ENCODE measurements around the gene TUBGCP3.
"Not testable (repeated sequence)": the region's sequence is repeated elsewhere in the genome, so short reads cannot be mapped to it uniquely, and the experiment has no call there.

The TUBGCP3 gene

GRCh38 chr13:112554214-112554850 lies 33.6 kb downstream of the TUBGCP3 start:
- no peak overlapping the region for H3K27ac ChIP-seq (ENCODE audit: low read length)
- H3K27me3 ChIP-seq (ENCODE audit: control insufficient read depth, insufficient read depth, low read length) = no peaks in the 10 kb centered on the region
- no peaks in the 10 kb centered on the region for H3K9me3 ChIP-seq (ENCODE audit: control insufficient read depth, low read depth, low read length)
- H3K9ac ChIP-seq (ENCODE audit: low read length) = no peak overlapping the region
- peaks cover 58% of the 10 kb centered on the region for H3K36me3 ChIP-seq (ENCODE audit: control insufficient read depth, low read depth, low read length)
- H3K4me1 ChIP-seq (ENCODE audit: control insufficient read depth, low read depth, low read length) = no peaks in the 10 kb centered on the region
- no peak overlapping the region for H3K4me3 ChIP-seq (ENCODE audit: low read length)

DNA sequence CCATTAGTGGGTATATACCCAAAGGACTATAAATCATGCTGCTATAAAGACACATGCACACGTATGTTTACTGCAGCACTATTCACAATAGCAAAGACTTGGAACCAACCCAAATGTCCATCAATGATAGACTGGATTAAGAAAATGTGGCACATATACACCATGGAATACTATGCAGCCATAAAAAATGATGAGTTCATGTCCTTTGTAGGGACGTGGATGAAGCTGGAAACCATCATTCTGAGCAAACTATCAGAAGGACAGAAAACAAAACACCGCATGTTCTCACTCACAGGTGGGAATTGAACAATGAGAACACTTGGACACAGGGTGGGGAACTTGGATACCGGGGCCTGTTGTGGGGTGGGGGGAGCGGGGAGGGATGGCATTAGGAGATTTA lies 39.0 kb downstream of the TUBGCP3 start:
- not testable (repeated sequence) for H3K27me3 ChIP-seq (ENCODE audit: control insufficient read depth, insufficient read depth, low read length); H3K4me3 ChIP-seq (ENCODE audit: low read length); H3K4me1 ChIP-seq (ENCODE audit: control insufficient read depth, low read depth, low read length); H3K27ac ChIP-seq (ENCODE audit: low read length); H3K9me3 ChIP-seq (ENCODE audit: control insufficient read depth, low read depth, low read length); H3K9ac ChIP-seq (ENCODE audit: low read length)
- peaks cover 49% of the 10 kb centered on the region for H3K36me3 ChIP-seq (ENCODE audit: control insufficient read depth, low read depth, low read length)

DNA sequence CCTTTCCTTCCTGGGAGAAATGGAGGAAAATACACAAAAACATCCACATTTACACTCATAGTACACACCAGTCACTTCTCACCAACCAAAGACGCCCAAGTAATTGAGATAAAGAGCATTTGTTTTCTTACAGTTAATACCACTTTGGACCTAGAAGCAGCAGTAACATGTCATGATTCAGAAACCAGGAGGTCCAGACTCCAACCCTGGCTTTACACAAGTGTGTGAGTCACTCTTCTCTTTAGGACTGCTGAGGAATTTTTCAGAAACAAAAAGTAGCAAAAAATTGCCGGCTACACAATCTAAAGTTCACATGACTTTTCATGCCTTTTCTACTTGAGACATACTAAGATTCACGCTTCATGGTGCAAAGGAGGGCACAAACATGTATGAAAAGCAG lies 42.1 kb downstream of the TUBGCP3 start:
- H3K9me3 ChIP-seq (ENCODE audit: control insufficient read depth, low read depth, low read length) = no peaks in the 10 kb centered on the region
- H3K27ac ChIP-seq (ENCODE audit: low read length) = no peak overlapping the region
- H3K27me3 ChIP-seq (ENCODE audit: control insufficient read depth, insufficient read depth, low read length) = no peaks in the 10 kb centered on the region
- H3K4me1 ChIP-seq (ENCODE audit: control insufficient read depth, low read depth, low read length) = no peaks in the 10 kb centered on the region
- H3K9ac ChIP-seq (ENCODE audit: low read length) = no peak overlapping the region
- peaks cover 31% of the 10 kb centered on the region for H3K36me3 ChIP-seq (ENCODE audit: control insufficient read depth, low read depth, low read length)
- H3K4me3 ChIP-seq (ENCODE audit: low read length) = no peak overlapping the region

DNA sequence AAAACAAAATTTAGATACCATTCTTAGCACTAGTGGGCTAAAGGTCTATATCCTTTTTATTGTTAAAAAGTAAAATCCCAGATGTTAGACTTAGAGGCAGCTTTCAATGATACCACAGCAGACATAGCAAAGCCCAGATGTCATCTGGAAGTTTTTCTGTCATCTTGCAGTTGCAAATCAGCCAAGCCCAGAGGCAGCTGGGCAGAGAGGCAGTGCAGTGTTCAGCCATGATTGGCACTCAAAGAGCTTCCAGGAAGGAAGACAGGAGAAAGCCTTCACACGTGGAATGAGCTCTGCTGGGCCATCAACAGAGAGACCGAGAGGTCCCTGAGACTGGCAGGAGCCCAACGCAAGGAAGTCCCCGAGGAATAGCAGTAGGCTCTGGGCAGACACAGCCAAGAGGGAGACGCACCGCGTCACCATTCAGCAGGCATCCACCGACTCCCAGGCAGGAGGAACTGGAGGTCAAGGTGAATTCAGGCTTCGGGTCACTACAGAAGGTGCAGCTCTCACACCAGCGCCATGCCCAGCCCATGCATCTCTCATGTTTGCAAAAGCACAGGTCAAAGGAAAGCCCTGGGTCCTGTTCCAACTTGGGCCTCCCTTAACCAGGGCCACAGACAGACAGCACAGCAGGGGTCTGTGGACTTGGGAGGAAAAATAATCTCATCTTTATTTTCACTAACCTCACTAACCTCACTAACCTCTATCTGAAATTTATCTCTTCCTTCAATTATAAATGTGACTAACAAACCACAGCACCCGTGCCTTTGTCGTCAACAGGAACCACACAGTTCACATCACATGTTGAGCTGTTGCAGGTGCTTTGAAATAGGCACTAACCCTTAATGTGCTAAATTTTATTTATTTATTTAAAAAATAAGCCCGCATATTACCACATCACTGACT lies 54.9 kb downstream of the TUBGCP3 start:
- Histone ChIP-seq H3K27me3 (ENCODE audit: control insufficient read depth, insufficient read depth, low read length) (no peaks in the 10 kb centered on the region), H3K4me1 (ENCODE audit: control insufficient read depth, low read depth, low read length) (no peaks in the 10 kb centered on the region), H3K36me3 (ENCODE audit: control insufficient read depth, low read depth, low read length) (peaks cover 3% of the 10 kb centered on the region), H3K9me3 (ENCODE audit: control insufficient read depth, low read depth, low read length) (no peaks in the 10 kb centered on the region), H3K4me3 (ENCODE audit: low read length) (no peak overlapping the region), H3K27ac (ENCODE audit: low read length) (no peak overlapping the region), H3K9ac (ENCODE audit: low read length) (no peak overlapping the region)

DNA sequence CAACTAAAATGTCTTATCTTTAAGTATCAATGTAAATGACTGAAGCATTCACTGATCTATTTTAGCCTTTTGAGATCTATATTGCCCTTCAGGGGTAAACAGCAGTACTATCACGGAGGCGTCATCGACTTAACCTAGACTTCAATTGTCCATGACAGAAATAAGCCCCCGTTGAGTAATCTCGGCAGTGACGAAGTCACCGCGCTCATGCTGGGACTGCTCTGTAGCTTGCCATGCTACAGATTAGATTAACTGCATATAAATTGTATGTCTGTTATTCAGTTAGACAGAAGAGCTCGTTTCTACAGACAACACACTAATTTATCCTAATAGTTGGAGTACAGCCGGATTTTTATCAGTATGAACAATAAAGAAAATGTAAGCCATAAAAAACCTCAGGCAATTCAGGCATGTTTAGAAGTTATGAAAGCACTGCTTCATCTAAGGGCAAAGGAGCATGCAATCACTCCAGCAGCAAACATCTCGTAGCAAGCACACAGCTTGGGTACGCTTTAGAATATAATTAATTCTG lies 56.6 kb downstream of the TUBGCP3 start:
- no peaks in the 10 kb centered on the region for H3K4me1 ChIP-seq (ENCODE audit: control insufficient read depth, low read depth, low read length)
- no peak overlapping the region for H3K27ac ChIP-seq (ENCODE audit: low read length)
- H3K36me3 ChIP-seq (ENCODE audit: control insufficient read depth, low read depth, low read length) = peaks cover 8% of the 10 kb centered on the region
- H3K27me3 ChIP-seq (ENCODE audit: control insufficient read depth, insufficient read depth, low read length) = no peaks in the 10 kb centered on the region
- H3K9me3 ChIP-seq (ENCODE audit: control insufficient read depth, low read depth, low read length) = no peaks in the 10 kb centered on the region
- no peak overlapping the region for H3K4me3 ChIP-seq (ENCODE audit: low read length)
- no peak overlapping the region for H3K9ac ChIP-seq (ENCODE audit: low read length)

- no peak overlapping the region for H3K27ac ChIP-seq (ENCODE audit: low read length)
- no peaks in the 10 kb centered on the region for H3K9me3 ChIP-seq (ENCODE audit: control insufficient read depth, low read depth, low read length)
- H3K4me1 ChIP-seq (ENCODE audit: control insufficient read depth, low read depth, low read length) = no peaks in the 10 kb centered on the region
- peaks cover 11% of the 10 kb centered on the region for H3K36me3 ChIP-seq (ENCODE audit: control insufficient read depth, low read depth, low read length)
- no peak overlapping the region for H3K9ac ChIP-seq (ENCODE audit: low read length)
- no peak overlapping the region for H3K4me3 ChIP-seq (ENCODE audit: low read length)
- no peaks in the 10 kb centered on the region for H3K27me3 ChIP-seq (ENCODE audit: control insufficient read depth, insufficient read depth, low read length)
Measured at GRCh38 chr13:112530861-112531260, 57.1 kb downstream of the TUBGCP3 start.

- peaks cover 8% of the 10 kb centered on the region for H3K36me3 ChIP-seq (ENCODE audit: control insufficient read depth, low read depth, low read length)
- H3K4me3 ChIP-seq (ENCODE audit: low read length) = no peak overlapping the region
- no peaks in the 10 kb centered on the region for H3K27me3 ChIP-seq (ENCODE audit: control insufficient read depth, insufficient read depth, low read length)
- H3K27ac ChIP-seq (ENCODE audit: low read length) = no peak overlapping the region
- no peak overlapping the region for H3K9ac ChIP-seq (ENCODE audit: low read length)
- H3K9me3 ChIP-seq (ENCODE audit: control insufficient read depth, low read depth, low read length) = no peaks in the 10 kb centered on the region
- no peaks in the 10 kb centered on the region for H3K4me1 ChIP-seq (ENCODE audit: control insufficient read depth, low read depth, low read length)
Measured at GRCh38 chr13:112529216-112529615, 58.7 kb downstream of the TUBGCP3 start.

DNA sequence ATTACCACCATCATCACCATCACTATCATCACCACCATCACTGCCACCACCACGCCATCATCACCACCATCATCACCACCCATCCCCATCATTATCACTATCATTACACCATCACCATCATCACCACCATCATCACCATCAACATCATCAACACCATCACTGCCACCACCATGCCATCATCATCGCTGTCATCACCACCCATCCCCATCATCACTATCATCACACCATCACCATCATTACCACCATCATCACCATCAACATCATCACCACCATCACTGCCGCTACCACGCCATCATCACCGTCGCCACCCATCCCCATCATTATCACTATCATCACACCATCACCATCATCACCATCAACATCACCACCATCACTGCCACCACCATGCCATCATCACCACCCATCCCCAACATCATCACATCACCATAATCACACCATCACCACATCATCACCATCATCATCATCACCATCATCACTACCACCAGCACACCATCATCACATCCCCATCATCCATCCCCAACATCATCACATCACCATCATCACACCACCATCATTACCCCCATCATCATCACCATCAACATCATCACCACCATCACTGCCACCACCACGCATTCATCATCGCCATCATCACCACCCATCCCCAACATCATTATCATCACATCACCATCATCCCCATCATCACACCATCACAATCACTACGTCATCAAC lies 61.7 kb downstream of the TUBGCP3 start:
- no peak overlapping the region for H3K27ac ChIP-seq (ENCODE audit: low read length)
- peaks cover 18% of the 10 kb centered on the region for H3K36me3 ChIP-seq (ENCODE audit: control insufficient read depth, low read depth, low read length)
- H3K27me3 ChIP-seq (ENCODE audit: control insufficient read depth, insufficient read depth, low read length) = no peaks in the 10 kb centered on the region
- H3K9me3 ChIP-seq (ENCODE audit: control insufficient read depth, low read depth, low read length) = no peaks in the 10 kb centered on the region
- H3K4me3 ChIP-seq (ENCODE audit: low read length) = no peak overlapping the region
- no peaks in the 10 kb centered on the region for H3K4me1 ChIP-seq (ENCODE audit: control insufficient read depth, low read depth, low read length)
- H3K9ac ChIP-seq (ENCODE audit: low read length) = no peak overlapping the region

- no peak overlapping the region for H3K27ac ChIP-seq (ENCODE audit: low read length)
- H3K27me3 ChIP-seq (ENCODE audit: control insufficient read depth, insufficient read depth, low read length) = no peaks in the 10 kb centered on the region
- no peaks in the 10 kb centered on the region for H3K9me3 ChIP-seq (ENCODE audit: control insufficient read depth, low read depth, low read length)
- no peak overlapping the region for H3K9ac ChIP-seq (ENCODE audit: low read length)
- H3K36me3 ChIP-seq (ENCODE audit: control insufficient read depth, low read depth, low read length) = peaks cover 24% of the 10 kb centered on the region
- H3K4me1 ChIP-seq (ENCODE audit: control insufficient read depth, low read depth, low read length) = no peaks in the 10 kb centered on the region
- H3K4me3 ChIP-seq (ENCODE audit: low read length) = no peak overlapping the region
Measured at GRCh38 chr13:112525356-112525945, 62.5 kb downstream of the TUBGCP3 start.

DNA sequence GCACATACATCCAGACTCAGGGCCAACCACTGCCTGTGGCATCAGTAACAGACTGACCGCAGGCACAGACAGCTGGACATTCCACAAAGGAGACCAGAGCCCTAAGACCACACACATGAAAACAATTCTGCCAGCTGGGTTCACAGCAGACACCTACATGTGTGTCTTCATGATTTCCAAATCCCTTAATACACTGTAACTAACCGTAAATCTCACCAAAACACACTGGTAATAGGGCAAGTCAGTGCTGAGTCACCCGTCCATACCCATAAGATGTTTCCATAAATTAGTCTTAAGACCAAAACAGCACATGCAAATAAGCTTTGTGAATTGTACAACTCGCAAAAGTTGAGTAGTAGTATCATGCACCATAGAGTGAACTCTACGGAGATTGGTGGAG lies 65.4 kb downstream of the TUBGCP3 start:
- no peaks in the 10 kb centered on the region for H3K4me1 ChIP-seq (ENCODE audit: control insufficient read depth, low read depth, low read length)
- peaks cover 34% of the 10 kb centered on the region for H3K36me3 ChIP-seq (ENCODE audit: control insufficient read depth, low read depth, low read length)
- no peak overlapping the region for H3K27ac ChIP-seq (ENCODE audit: low read length)
- H3K27me3 ChIP-seq (ENCODE audit: control insufficient read depth, insufficient read depth, low read length) = no peaks in the 10 kb centered on the region
- no peak overlapping the region for H3K9ac ChIP-seq (ENCODE audit: low read length)
- no peak overlapping the region for H3K4me3 ChIP-seq (ENCODE audit: low read length)
- H3K9me3 ChIP-seq (ENCODE audit: control insufficient read depth, low read depth, low read length) = no peaks in the 10 kb centered on the region

DNA sequence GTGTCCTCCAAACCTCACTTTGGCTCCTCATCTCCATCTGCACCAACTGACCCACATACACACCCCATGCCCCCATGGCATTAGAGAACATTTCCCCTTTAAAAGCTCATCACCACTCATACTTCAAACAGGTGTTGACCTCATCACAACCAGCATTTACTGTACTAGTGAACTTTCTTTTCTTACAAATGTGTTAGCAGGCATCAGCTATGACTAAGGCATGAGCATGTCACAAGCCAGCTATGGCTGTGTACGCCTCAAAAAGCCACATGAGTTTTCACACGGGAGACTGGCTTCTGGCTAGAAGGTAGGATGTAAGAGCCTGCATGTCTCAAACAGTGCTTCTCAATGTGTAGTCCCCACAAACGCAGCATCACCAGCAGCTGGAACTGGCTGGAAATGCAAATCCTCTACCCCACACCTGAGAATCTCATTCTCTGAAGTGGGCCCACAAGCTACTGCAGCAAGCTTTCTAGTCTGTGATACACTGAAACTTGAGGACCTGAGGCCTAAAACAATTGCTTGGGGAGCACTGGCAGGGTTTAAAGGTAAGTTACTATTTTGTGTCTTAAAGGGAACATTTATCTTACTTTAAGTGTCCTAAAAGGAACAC lies 66.8 kb downstream of the TUBGCP3 start:
- Histone ChIP-seq H3K9ac (ENCODE audit: low read length) (no peak overlapping the region), H3K27ac (ENCODE audit: low read length) (no peak overlapping the region), H3K36me3 (ENCODE audit: control insufficient read depth, low read depth, low read length) (peaks cover 37% of the 10 kb centered on the region), H3K9me3 (ENCODE audit: control insufficient read depth, low read depth, low read length) (no peaks in the 10 kb centered on the region), H3K27me3 (ENCODE audit: control insufficient read depth, insufficient read depth, low read length) (no peaks in the 10 kb centered on the region), H3K4me1 (ENCODE audit: control insufficient read depth, low read depth, low read length) (no peaks in the 10 kb centered on the region), H3K4me3 (ENCODE audit: low read length) (no peak overlapping the region)
